K562 (cell line): ENCODE measurements around the gene GBP1. TPM values are rescaled to one million over a fixed set of nuclear protein-coding genes. Genes with fewer than 3 reads are reported as not detected.

Source experiments
- ATAC-seq: fragments of 200-7000 bp; cut with Tn5 transposase; 3 replicates; pipeline ENCODE4 v1.9.1; 2020; ENCODE audit warnings: moderate library complexity
- BruUV-seq: library from RNA; stranded (reverse); fragments of 400-500 nt; replicated peaks from 2 replicates; lab custom pipeline; 2021; lab: Mats Ljungman, UMichigan
- CTCF ChIA-PET: fragments of 300-600 bp; formaldehyde crosslinking; extraction: SDS; loops from one replicate; lab custom pipeline; 2021; ENCODE audit warnings: low intra/inter-chr PET ratio; lab: Yijun Ruan, JAX
- POLR2A ChIA-PET: fragments of 300-600, 350-650 bp; sonication (Branson Sonifier 250); formaldehyde crosslinking; extraction: SDS; loops from one replicate; lab custom pipeline; 2021; ENCODE audit warnings: antibody characterized with exemption, inconsistent platforms; lab: Yijun Ruan, JAX
- DNase-seq, 4 experiments: peaks; one replicate each; pipeline versions ENCODE4 v3.0.0 to v3.0.0-alpha.2; 2011 to 2018; ENCODE audit warnings: low spot score in 3 of 4, mixed read lengths in 3 of 4; ENCODE audit errors: extremely low read depth in 1 of 4
- FAIRE-seq: peaks from 2 replicates; lab custom pipeline; 2011; peaks lifted over from hg19 to GRCh38; lab: Jason Lieb, UNC
- H2AFZ ChIP-seq: 2 replicates; pipeline ENCODE4 v1.6.0; 2011; ENCODE audit warnings: low read depth, low read length, control low read depth, inconsistent platforms
- H3K27ac ChIP-seq: fragments of 200-600 bp; 3 replicates; pipeline ENCODE4 v1.8.0; 2011; ENCODE audit warnings: low read depth, mild to moderate bottlenecking, control low read depth, inconsistent platforms, low read length, moderate library complexity, mixed read lengths; ENCODE audit errors: extremely low read depth
- H3K27me3 ChIP-seq, 2 experiments: fragments of 300-600 bp in 1 of 2; 2 replicates in 1 of 2; 3 replicates in 1 of 2; pipeline versions ENCODE4 v1.6.0 to v1.8.0; 2011; ENCODE audit warnings: inconsistent platforms in 2 of 2, low read length in 2 of 2, mild to moderate bottlenecking in 1 of 2, mixed read lengths in 1 of 2, moderate library complexity in 1 of 2; ENCODE audit not compliant: control insufficient read depth in 2 of 2, insufficient read depth in 2 of 2
- H3K36me3 ChIP-seq: fragments of 300-600 bp; 3 replicates; pipeline ENCODE4 v1.8.0; 2011; ENCODE audit warnings: mild to moderate bottlenecking, low read length, inconsistent platforms; ENCODE audit not compliant: control insufficient read depth, insufficient read depth
- H3K4me1 ChIP-seq, 2 experiments: fragments of 200-600 bp in 1 of 2; replicated peaks in 1 of 2; 2 replicates in 1 of 2; 3 replicates in 1 of 2; pipeline versions ENCODE4 v1.5.1 to v1.8.0; 2011; ENCODE audit warnings: inconsistent platforms in 2 of 2, low read length in 2 of 2, mild to moderate bottlenecking in 1 of 2, mixed read lengths in 1 of 2, moderate library complexity in 1 of 2; ENCODE audit not compliant: control insufficient read depth in 2 of 2, insufficient read depth in 2 of 2
- H3K4me2 ChIP-seq: 2 replicates; pipeline ENCODE4 v1.6.1; 2011; ENCODE audit warnings: low read length, control low read depth, inconsistent platforms, mixed read lengths; ENCODE audit not compliant: insufficient read depth
- H3K4me3 ChIP-seq: fragments of 200-600 bp; sonication (generic), shearing (Covaris generic); 2 replicates; pipeline ENCODE4 v1.5.1; 2016; ENCODE audit warnings: control low read depth, inconsistent platforms
- H3K79me2 ChIP-seq: fragments of 200-600 bp; 3 replicates; pipeline ENCODE4 v1.8.0; 2011; ENCODE audit warnings: low read length, inconsistent platforms; ENCODE audit not compliant: control insufficient read depth, insufficient read depth
- H3K9ac ChIP-seq, 2 experiments: 2 replicates each; pipeline versions ENCODE4 v1.6.0 to v1.6.1; 2011; ENCODE audit warnings: low read depth in 2 of 2, low read length in 2 of 2, control low read depth in 1 of 2, inconsistent platforms in 1 of 2, mild to moderate bottlenecking in 1 of 2, mixed read lengths in 1 of 2; ENCODE audit not compliant: insufficient read depth in 1 of 2
- H3K9me1 ChIP-seq: one replicate; pipeline ENCODE4 v1.6.0; 2011; ENCODE audit warnings: inconsistent platforms, mild to moderate bottlenecking, low read length, moderate library complexity; ENCODE audit not compliant: control insufficient read depth, insufficient read depth
- H3K9me3 ChIP-seq: replicated peaks from 2 replicates; pipeline ENCODE4 v1.5.1; 2011; ENCODE audit warnings: low read depth, low read length, inconsistent platforms; ENCODE audit not compliant: control insufficient read depth, insufficient read depth
- H4K20me1 ChIP-seq: replicated peaks from 2 replicates; pipeline ENCODE4 v1.6.1; 2011; ENCODE audit warnings: low read length, inconsistent platforms, mixed read lengths; ENCODE audit not compliant: control insufficient read depth, insufficient read depth
- DMBX1 ChIP-seq: fragments of 250-450 bp; sonication (Bioruptor Pico); IDR thresholded peaks from 2 replicates; pipeline ENCODE4 v1.8.0; 2022; ENCODE audit warnings: inconsistent platforms, mild to moderate bottlenecking, moderate library complexity, borderline replicate concordance
- E4F1 ChIP-seq: fragments of 250-450 bp; sonication (Bioruptor Pico); IDR thresholded peaks from 2 replicates; pipeline ENCODE4 v1.5.0; 2021; ENCODE audit warnings: mild to moderate bottlenecking, borderline replicate concordance
- ILF3 ChIP-seq: fragments of 450-650 bp; IDR thresholded peaks from 2 replicates; pipeline ENCODE4 v1.6.1; 2018; ENCODE audit warnings: antibody characterized with exemption, mild to moderate bottlenecking, moderate library complexity, borderline replicate concordance
- MAX ChIP-seq: sonication (generic); formaldehyde crosslinking; IDR thresholded peaks from 2 replicates; pipeline ENCODE4 v1.9.0; 2022; ENCODE audit warnings: mild to moderate bottlenecking, missing genetic modification reagents
- RAD21 ChIP-seq, 2 experiments: fragments of 250-450 bp in 1 of 2; fragments of 450-650 bp in 1 of 2; sonication (Bioruptor Pico) in 1 of 2; formaldehyde crosslinking in 1 of 2; IDR thresholded peaks in 1 of 2; conservative IDR thresholded peaks in 1 of 2; 2 replicates each; pipeline versions ENCODE4 v1.4.0 to v1.8.0; 2020 to 2022; ENCODE audit warnings: mild to moderate bottlenecking in 2 of 2, moderate library complexity in 1 of 2
- TEAD1 ChIP-seq, 2 experiments: fragments of 450-650 bp in 1 of 2; sonication (generic) in 1 of 2; formaldehyde crosslinking; IDR thresholded peaks; 2 replicates each; pipeline versions ENCODE4 v1.4.0 to v1.8.0; 2020 to 2022; ENCODE audit warnings: mild to moderate bottlenecking in 2 of 2, missing genetic modification reagents in 1 of 2
- TSHZ1 ChIP-seq: fragments of 250-450 bp; sonication (Bioruptor Pico); IDR thresholded peaks from 2 replicates; pipeline ENCODE4 v1.4.0; 2020; ENCODE audit warnings: mild to moderate bottlenecking, moderate library complexity
- ZNF274 ChIP-seq: IDR thresholded peaks from 2 replicates; pipeline ENCODE4 v1.6.1; 2011; ENCODE audit warnings: low read depth, mild to moderate bottlenecking, low read length, moderate library complexity, borderline replicate concordance
- ZNF778 ChIP-seq: fragments of 450-650 bp; formaldehyde crosslinking; IDR thresholded peaks from 2 replicates; pipeline ENCODE4 v1.4.0; 2020; ENCODE audit warnings: mild to moderate bottlenecking, moderate library complexity
- WGBS: fragments of 100-300 bp; shearing (Covaris generic); methylation state at CpG from one replicate; pipeline ENCODE4 v1.1.6; 2016; ENCODE audit warnings: low coverage, mixed read lengths; ENCODE audit not compliant: insufficient coverage; ENCODE audit errors: missing lambda C conversion rate; 5-methylcytosine and 5-hydroxymethylcytosine counted together
- in situ Hi-C: fragments of 300-500 bp; cut with MboI; formaldehyde crosslinking; loops from 4 replicates; pipeline ENCODE4 v1.15.0; 2018; ENCODE audit warnings: inconsistent platforms, mixed read lengths
- intact Hi-C: fragments of 100-400 bp; cut with micrococcal nuclease; formaldehyde crosslinking; loops from 2 replicates; pipeline ENCODE4 v1.14.2; 2022
- polyA plus RNA-seq, 8 experiments: library from polyadenylated mRNA; depleted of rRNA in 4 of 8; stranded (reverse) in 5 of 8; unstranded in 3 of 8; fragments of >200 nt; fragmentation: Nextera tagmentation in 2 of 8; fragmentation: Illumina TruSeq in 1 of 8; extraction: Ambion mirVana in 2 of 8; extraction: Trizol in 1 of 8; gene quantifications; 2 replicates each; pipeline versions ENCODE4 v1.2.1 to v1.2.3, GENCODE V29; 2011 to 2014; ENCODE audit warnings: inconsistent platforms in 1 of 8, missing spikeins in 1 of 8
- total RNA-seq, 7 experiments: library from RNA; depleted of rRNA in 6 of 7; stranded (reverse); fragments of >200 nt in 6 of 7; fragmentation: Illumina TruSeq in 2 of 7; extraction: Trizol in 2 of 7; gene quantifications; 2 replicates each; pipeline versions ENCODE4 v1.2.1 to v1.2.3, GENCODE V29; 2011 to 2021; ENCODE audit warnings: low replicate concordance in 1 of 7
- TF ChIP-seq, protein P1 (sequence below), 3 experiments: IDR thresholded peaks in 2 of 3; conservative IDR thresholded peaks in 1 of 3; 2 replicates each; pipeline ENCODE4 v1.5.1; 2011 to 2012; ENCODE audit warnings: low read length in 3 of 3, mild to moderate bottlenecking in 3 of 3, control low read depth in 2 of 3, improper control_type of control experiment in 1 of 3, inconsistent platforms in 1 of 3, low read depth in 1 of 3, mixed read lengths in 1 of 3, moderate library complexity in 1 of 3; ENCODE audit not compliant: insufficient read depth in 2 of 3

The GBP1 gene
- total and polyA plus RNA-seq, 9 of the 15 experiments (the other 6 are each of a cell fraction or from before 2014, with no cell fraction given), result not detected

DNA sequence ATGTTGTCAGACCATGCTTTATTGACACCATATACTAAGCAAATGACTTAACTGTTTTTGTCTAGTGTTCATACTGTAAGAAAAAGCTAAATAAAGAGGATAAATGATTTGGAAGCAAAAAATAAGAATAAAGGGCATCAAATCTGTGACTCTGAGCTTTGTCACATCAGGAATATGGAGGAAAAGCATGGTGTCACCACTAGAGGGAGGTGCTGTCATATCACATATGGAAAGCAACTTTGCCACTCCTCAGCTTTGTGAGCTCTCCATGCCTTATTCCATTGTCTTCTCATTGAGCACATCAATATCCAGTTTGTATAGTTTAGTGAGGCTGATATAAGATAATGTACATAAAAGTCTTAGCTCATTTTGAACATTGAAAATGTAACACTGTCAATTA lies 20.8 kb upstream of the GBP1 start (continued):
- TF ChIP-seq, protein P1, sequence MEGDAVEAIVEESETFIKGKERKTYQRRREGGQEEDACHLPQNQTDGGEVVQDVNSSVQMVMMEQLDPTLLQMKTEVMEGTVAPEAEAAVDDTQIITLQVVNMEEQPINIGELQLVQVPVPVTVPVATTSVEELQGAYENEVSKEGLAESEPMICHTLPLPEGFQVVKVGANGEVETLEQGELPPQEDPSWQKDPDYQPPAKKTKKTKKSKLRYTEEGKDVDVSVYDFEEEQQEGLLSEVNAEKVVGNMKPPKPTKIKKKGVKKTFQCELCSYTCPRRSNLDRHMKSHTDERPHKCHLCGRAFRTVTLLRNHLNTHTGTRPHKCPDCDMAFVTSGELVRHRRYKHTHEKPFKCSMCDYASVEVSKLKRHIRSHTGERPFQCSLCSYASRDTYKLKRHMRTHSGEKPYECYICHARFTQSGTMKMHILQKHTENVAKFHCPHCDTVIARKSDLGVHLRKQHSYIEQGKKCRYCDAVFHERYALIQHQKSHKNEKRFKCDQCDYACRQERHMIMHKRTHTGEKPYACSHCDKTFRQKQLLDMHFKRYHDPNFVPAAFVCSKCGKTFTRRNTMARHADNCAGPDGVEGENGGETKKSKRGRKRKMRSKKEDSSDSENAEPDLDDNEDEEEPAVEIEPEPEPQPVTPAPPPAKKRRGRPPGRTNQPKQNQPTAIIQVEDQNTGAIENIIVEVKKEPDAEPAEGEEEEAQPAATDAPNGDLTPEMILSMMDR (IDR thresholded peaks at IDR 0.05 in 2 of 3, conservative IDR thresholded peaks at IDR 0.05 in 1 of 3; ENCODE audit: insufficient read depth in 2 of 3, low read depth in 1 of 3, low read length in 3 of 3), result peak; percentile 65 to 85 (median 73)

DNA sequence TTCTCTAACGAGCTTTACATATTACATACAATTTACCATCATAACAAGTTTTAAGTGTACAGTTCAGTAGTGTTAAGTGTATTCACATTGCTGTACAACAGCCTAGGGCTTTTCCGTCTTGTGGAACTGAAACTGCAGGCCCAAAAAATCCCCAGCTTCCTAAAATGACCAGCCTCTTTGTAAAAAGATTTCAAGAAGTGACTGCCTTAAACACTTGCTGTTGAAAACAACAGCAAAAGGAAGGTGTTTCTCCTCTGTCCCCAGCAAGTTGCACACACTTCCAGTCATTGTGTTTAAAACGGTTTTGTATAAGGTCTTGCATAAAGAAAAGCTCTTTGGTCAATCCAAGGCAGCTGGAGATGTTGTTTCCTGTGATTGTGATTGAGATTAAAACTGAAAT lies 16.0 kb upstream of the GBP1 start:
- no peak overlapping the region for H2AFZ ChIP-seq
- no peaks in the 10 kb centered on the region for H3K36me3 ChIP-seq
- 4% methylated on average over 3 of the region's 3 CpGs for whole genome bisulfite sequencing
- no peaks in the 10 kb centered on the region for H3K79me2 ChIP-seq
- DNase-seq (no peak), FAIRE-seq (no peak), ATAC-seq (no peak)
- no peak overlapping the region for H3K27ac ChIP-seq
- no peaks in the 10 kb centered on the region for H4K20me1 ChIP-seq
- intact Hi-C loops (no loop called here), in situ Hi-C loops (no loop called here)
- H3K4me1 ChIP-seq, result no peaks in the 10 kb centered on the region; a peak in 1 of 5 replicates
- no peak overlapping the region for H3K4me3 ChIP-seq
- POLR2A ChIA-PET, result interaction anchor here (1.2 kb wide), 1 partner anchor 11 kb away, joined by 3 read pairs; no protein-coding TSS in a partner anchor
- H3K4me2 ChIP-seq, result no peak overlapping the region
- H3K9me3 ChIP-seq, result no peaks in the 10 kb centered on the region
- H3K9ac ChIP-seq, result no peak overlapping the region
- BruUV-seq, result no TSS peak
- CTCF ChIA-PET, result no interaction called here
- no peaks in the 10 kb centered on the region for H3K9me1 ChIP-seq
- H3K27me3 ChIP-seq, result no peaks in the 10 kb centered on the region
- TF ChIP-seq TSHZ1 (no peak), ZNF778 (no peak), DMBX1 (no peak), TEAD1 (CRISPR knock-in tag; IDR thresholded peaks at IDR 0.05) (no peak), ZNF274 (no peak), ILF3 (no peak), MAX (CRISPR knock-in tag) (no peak), RAD21 (CRISPR knock-in tag; conservative IDR thresholded peaks at IDR 0.05 in 1 of 2, IDR thresholded peaks at IDR 0.05 in 1 of 2) (no peak), E4F1 (no peak)
